Measurements from ENCODE around the gene TNFAIP8L3.
"Not testable (repeated sequence)": the region's sequence is repeated elsewhere in the genome, so short reads cannot be mapped to it uniquely, and the experiment has no call there.

TNFAIP8L3 gene

DNA sequence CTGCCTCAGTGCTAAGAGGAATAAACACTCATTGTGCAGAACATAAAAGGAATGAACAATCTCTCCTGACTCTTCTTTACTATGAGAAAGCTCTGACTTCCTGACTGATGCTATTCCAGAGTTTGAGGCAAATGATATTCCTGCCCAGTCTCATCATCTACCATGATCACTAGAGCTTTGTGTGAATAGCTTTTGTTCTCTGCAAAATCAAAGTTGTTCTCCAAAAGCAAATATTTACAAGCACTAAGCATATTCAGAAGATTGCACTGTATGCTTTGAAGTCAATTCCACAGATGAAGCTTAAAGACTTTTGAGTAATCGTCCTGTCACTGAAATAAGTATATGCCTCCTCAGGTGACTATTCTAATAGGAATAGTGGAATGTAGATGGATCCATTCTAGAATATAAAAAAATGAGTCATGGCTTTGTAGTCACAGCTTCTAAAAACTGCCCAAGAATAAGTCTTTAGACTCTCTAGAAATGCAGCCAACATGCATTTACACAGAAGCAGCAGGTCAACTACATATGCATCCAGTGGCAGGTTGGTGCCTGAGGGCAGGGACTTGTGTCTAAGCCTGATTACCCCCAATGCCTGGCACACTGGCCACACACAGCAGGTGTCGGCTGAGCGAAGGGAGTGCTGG, 34.6 kb downstream of the TNFAIP8L3 start:
- DNase-seq (ENCODE audit: low spot score) = no peak

DNA sequence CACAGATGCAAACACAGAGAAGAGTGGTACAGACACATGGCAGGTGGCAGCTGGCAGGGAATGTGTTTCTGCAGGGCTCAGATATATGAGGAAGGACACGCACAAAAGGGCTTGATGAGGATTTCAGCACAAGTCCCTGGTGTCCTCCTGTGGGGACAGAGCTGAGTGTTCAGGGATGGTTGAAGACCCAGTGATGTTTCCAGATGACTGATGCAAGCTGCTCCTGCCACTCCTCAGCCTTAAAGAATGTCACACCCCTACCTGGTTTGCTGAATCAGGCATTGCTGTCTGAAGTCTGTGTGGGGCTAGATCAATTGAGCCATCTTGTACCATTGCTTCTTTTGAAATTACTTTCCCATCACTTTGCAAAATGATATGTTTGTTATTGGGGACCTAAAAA, 40.2 kb downstream of the TNFAIP8L3 start:
- no peak for DNase-seq (ENCODE audit: low spot score)

DNA sequence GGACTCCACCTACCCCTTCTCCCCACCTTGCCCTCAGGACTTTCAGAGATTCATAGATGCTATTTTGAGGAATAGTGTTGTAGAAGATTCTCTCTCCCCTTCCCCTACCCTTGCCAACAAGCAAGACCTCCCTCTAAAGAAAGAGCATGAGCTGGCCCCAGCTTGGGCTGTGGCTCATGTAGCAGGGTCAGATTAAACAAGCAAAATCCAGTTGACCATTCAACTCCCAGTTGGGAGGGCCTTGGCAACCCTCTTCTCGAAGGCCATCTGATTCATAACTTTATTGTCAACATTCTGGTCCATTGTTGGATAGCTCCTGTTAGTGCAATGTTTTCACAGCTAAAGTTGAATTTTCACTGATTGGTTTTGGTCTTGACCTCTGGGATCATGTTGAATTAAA, 41.1 kb downstream of the TNFAIP8L3 start:
- no peak for DNase-seq (ENCODE audit: low spot score)

DNA sequence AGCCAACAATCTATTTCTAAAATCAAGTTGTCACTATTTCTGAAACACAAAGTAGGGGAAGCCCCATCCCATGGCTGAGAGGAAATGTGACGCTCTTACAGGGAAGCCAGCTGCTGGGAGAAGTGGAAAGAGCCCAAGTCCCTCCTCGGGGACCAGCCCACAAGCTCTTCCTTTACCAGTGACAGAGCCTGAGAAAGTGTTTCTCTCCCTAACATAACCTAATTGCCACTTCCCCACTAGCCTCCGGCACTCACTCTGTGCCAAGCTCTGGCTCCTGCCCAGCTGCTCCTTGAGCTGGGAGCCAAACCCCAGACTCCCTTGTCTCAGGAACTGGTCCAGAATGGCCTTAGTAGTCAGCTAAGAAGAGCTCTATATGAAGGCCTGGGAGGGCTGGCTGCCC, 42.9 kb downstream of the TNFAIP8L3 start:
- DNase-seq (ENCODE audit: low spot score) = no peak

DNA sequence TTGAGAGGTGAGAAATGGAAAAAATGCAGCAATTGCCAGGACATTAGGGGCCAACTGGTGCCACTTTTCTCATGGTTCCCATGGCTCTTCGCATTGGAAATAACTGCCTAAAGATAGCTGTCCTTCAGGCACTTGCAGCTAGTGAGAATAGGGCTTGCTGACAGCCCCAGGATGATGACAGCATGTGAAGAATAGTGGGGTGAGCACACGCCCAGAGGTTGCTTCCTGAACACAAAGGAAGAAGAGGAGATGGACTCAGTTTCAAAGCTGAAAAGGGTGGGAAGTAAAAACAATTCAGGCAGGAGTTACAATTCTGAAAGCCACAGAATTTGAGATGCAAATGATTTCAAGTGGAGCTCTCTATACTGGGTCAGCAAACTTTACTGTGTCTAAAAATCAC, 45.6 kb downstream of the TNFAIP8L3 start:
- no peak for DNase-seq (ENCODE audit: low spot score)

DNA sequence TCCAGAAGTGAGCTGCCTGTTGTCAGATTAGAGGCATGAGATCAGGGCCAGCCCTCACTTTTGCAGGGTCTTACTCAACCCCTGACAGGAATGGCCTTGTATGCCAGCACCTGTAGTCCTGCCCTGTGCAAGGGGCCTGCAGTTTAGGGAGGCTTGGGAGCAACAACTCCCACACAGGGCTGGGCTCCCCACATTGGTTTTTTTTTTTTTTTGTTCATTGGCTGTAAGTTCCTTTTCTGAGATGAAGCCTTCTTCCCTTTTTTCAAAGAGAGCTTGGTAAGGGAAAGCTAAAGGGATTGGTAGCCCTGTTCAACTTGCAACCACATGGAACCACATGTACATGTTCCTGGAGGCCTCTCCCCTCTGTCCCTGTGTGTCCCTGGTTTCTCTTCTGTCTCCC, 46.4 kb downstream of the TNFAIP8L3 start:
- no peak for DNase-seq (ENCODE audit: low spot score)

DNA sequence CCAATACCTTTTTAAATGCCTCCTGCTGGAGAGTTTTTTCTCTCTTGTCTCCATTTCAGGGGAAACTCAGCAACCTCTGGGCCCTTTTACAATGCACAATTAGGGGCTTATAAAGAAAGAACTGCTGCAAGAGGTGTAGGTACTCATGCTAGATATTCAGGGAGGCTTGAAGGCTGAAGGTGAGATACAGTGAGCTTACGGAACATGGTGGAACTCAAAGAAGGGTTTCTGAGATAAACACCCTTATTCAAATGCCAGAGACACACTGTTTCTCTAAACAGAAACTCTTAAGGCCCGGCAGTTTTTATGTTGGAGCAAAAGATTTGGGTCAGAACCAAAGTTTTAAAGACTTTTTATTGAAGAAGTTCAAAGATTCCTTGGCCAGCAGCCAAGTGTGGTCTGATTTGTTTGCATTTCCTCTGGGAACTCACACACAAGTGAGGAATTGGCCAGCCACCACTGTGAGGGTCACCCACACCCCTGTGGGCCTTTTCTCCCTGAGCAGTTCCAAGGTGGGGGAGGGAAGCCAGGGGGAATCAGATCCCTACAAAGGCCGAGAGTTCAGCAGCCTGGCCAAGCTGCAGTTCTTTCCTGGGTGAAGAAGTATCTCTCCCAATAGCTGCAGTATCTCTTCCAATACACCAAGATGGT, 47.8 kb downstream of the TNFAIP8L3 start:
- DNase-seq (ENCODE audit: low spot score) = peak; percentile 18

DNA sequence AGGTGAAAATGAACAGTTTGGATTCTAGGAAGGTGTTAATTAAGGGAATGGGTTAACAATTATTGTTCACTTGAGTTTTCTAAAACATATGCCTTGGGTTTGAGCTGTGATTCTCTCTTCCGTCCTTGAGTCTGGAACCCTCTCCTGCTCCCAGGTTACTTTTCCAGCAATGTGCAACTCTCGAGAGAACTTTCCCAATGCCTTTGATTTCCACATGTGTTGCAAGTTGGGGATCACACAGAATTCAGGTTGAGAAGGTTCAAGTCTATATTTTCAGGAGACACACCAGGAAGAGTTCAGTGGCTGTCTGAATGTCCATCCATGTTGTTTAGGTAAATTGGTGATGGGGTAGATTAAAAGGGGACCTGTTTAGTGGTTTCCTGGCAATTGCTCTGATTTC, 48.7 kb downstream of the TNFAIP8L3 start:
- no peak for DNase-seq (ENCODE audit: low spot score)

DNA sequence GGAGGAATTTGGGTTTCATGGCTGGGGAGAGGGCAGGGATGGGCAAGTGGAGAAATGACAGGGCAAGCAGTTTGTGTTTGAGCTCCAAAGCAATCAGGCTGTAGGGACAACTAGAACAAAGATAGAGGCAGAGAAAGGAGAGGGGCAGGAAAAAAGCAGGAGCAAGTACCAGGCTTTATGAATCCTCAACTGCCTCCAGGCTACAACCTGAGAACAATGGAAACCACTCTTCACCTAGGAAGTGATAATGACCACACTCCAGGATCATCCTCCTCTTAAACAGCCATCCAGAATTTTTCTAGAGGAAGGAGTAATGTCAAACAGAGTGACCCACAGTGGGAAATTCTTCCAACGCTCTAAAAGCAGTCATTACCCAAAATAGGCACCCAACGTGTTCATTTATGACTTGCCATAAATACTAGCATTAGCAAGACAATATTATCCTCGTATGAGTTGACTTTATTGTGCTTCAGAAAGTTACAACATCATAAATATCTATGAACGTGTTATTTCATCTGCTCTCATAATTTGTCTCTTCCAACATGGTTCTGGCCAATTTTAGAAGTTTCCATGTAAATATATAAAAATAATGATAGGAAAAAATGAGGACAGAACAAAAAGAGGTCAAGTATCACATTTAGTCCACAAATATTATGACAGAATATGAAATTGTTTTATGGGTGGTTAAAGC, 50.5 kb downstream of the TNFAIP8L3 start:
- DNase-seq (ENCODE audit: low spot score) = no peak

DNA sequence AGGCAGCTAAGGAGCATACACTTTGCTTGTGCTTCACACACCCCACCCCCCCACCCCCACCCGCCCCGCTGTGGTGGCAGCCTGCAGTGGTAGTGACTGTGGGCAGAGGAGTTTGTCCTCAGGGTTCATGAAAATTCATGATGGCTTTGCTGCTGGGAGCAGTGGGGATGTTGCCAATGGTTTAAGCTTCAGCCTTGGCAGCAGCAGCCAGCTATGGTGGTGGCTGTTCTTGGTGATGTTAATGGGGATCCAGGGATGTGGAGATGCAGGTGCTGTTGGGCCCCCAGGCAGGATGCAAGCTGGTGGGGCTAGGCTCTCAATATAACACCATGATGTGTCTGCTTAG, 55.8 kb downstream of the TNFAIP8L3 start:
- DNase-seq (ENCODE audit: low spot score) = no peak

DNA sequence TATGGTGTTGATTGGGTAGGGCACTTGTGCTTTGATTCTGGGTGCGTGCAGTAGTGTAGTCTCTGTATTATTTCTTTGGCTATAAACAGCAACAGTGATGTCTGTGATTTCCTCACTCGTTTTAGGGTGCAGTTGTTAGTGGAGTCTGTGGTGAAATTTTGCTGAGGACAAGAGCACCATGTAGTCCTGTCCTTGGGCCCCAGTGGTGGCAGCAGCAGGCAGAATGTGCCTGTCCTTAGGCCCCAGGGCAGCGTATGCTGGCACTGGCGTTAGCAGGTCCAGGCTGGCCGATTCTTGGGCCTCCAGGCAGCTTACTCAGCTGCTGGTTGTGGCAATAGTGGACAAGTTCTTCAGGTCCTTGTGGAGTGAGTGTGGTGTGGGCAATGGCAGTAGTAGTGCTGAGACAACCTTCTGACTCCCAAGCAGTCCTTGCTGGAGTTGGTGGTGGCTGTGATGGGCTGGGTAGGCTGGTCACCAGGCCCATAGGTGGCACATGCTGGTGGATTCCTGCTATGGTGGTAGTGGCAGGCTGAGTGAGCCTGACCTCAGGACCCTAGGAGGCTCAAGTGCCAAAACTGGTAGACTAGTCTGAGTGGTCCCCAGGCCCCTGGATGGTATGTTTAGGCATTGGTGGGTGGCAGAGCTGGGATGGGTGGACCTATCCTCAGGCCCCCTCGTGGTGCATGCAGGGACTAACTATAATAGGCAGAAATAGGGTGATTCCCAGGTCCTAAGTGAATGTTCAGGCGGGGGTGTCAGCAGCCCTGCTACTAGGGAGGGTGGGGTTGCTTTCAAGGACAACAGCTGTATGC, 56.3 kb downstream of the TNFAIP8L3 start:
- no peak for DNase-seq (ENCODE audit: low spot score)

DNA sequence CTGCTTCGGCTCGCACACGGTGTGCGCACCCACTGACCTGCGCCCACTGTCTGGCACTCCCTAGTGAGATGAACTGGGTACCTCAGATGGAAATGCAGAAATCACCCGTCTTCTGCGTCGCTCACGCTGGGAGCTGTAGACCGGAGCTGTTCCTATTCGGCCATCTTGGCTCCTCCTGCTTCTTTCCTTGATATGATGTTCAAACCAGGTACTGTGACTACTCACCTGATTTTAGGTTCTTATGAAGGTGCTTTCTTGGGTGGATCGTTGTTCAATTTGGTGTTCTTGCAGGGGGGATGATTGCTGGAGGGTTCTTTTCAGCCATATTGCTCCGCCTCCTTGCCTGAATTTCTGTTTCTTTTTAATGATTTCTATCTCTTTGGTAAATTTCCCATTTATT, 57.2 kb downstream of the TNFAIP8L3 start:
- not testable (repeated sequence) for DNase-seq (ENCODE audit: low spot score)

DNA sequence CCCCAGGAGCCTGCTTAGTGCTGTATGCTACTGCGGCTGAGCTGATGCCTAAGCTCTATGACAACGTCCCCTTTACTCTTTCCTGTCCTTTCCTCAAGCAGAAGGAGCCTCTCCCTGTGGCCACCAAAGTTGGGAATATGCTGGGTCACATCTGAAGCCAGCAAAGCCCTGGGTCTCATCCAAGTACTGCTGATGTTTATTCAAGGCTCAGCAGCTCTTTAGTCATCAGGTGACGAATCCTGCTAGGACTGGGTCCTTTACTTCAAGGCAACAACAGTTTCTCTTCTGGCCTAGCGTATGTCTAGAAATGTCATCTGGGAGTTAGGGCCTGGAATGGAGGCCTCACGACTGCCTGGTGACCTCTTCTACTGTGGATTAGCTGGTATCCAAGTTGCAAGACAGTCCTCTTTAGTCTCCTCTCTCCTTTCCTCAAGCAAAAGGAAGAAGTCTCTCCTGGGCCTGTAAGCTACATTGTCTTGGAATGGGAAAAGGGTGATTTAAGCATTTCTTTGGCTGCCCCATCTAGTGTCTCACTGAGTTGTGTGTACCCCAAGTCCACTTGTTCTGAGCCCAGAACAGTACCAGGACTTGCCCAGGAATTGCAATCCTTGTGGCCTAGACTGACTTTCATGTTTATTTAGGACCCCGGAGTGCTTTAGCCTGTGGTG, 63.9 kb downstream of the TNFAIP8L3 start:
- DNase-seq (ENCODE audit: low spot score) = no peak

DNA sequence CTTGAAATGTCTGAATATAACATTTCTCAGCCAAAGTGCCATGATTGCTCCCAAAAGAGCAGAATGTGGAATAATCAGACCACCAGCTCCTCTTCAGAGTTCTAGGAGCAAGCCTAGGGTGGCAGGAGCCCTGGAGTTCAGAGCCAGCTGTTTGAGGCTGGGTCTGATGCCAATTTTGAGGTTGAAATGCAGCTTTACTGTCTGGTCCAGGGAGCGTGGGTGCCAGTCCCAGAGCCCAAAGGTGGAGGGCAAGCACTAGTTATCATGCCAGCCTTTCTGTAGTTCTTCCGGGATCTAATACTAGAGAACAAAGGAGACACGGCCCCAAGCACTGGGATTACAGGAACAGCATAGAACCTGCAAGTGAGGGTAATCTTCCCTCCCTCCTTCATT, 69.3 kb downstream of the TNFAIP8L3 start:
- DNase-seq (ENCODE audit: low spot score) = no peak

DNA sequence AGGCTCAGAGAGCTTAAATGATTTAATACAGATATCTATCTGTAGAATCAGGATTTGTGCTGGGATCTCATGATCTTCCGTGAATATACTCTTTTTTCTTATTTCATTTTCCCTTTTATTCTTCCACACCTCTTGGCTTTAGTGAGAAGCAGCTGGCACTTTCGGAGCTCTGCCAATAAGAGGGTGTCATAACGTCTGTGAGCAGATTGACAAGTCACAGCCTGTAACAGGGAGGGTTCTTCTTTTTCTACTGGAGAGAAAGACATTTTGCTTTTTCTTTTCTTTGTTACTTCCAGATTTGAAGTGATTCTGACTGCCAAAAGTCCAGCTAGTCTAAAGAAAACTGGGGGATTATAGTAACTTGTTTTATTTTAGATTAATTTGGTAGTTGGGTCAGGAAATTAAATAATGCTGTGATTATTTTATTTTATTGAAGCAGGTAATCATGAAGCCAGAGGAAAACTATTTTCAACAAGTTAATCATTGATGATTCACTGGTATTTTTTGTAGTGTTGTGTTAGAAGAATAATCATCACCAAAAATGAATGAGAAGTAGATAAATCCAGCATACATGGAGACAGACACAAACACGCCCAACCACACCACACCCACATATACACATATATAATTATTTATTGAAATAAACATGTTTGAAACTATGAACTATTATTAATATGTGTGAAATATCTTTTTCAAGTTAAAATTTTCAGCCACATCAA, 69.8 kb downstream of the TNFAIP8L3 start:
- no peak for DNase-seq (ENCODE audit: low spot score)

DNA sequence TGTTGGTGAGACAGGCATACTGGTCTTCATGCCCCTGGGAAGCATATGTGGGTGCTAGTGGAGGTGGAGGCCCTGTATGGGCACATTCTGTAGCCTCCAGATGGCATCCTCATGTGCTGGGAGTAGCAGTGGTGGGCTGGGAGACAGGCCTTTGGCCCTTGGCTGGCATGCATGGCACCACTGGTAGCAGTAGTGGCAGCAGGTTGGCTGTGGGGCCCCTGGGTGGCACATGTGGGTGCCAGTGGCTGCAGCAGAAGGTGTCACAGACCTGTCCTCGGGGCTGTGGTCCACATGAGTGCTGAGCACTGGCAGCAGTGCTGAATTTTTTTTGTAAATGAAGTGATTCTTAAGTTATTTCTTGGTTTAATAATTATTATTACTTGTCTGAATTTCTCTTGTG, 71.2 kb downstream of the TNFAIP8L3 start:
- no peak for DNase-seq (ENCODE audit: low spot score)

DNA sequence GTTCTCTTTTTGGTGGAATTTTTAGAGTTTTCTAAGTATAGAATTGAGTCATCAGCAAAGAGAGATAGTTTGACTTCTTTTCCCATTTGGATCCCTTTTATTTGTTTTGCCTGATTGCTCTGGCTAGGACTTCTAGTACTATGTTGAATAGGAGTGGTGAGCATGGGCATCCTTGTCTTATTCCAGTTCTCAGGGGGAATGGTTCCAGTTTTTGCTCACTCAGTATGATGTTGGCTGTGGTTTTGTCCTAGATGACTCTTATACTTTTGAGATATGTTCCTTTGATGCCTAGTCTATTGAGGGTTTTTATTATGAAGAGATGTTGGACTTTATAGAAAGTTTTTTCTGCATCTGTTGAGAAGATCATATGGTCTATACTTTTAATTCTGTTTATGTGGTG, 72.5 kb downstream of the TNFAIP8L3 start:
- no peak for DNase-seq (ENCODE audit: low spot score)

DNA sequence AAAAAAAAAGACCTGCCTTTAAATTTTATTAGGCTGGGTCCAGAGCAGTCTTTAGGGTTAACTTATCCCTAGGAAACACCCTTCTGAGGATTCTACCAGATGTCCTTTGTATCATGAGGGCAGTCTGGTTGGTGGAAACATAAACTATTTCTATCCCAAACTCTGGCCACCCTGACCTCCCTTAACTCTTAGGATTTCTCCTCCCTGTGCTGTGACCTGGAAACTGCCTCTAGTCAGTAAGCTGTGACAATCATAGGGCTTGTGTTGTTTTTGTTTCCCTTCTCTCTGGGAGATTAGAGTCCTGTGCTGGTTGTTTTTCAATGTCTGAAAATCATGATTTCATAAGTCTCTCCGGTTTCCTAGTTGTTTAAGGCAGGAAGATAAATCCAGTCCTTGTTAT, 78.1 kb downstream of the TNFAIP8L3 start:
- DNase-seq (ENCODE audit: low spot score) = no peak

DNA sequence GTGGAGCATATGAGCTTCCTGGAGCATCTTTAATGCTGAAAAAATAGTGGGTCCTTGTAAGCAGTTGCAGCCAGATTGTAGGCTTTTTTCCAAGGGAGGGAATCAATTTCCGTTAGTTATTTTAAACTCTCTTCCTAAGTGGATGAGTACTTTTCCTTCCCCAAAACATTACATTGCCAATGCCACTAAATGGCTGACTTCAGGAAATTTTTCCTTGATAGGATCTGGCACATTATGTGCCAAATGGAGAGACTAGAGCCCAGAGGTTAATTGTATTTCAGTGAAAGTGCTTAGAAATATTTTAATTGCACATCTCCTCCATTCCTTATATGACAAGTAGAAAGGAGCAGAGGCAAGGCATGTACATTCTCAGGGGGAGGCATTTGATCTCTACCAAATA, 83.5 kb downstream of the TNFAIP8L3 start:
- DNase-seq (ENCODE audit: low spot score) = no peak

DNA sequence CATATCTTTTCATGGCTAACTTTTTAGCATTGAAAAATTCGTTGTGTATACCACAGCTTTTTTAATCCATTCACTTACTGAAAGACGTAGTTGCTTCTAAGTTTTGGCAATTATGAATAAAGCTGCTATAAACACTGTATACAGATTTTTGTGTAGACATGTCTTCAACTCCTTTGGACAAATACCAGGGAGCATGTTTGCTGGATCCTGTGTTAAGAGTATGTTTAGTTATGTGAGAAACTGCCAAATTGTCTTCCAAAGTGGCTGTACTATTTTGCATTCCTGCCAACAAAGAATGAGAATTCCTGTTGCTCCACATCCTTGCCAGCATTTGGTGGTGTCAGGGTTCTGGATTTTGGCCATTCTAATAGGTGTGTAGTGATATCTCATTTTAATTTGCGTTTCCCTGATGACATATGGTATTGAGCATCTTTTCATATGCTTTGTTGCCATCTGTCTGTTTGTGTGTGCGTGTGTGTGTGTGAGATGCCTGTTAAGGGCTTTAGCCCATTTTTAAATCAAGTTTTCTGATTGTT, 87.5 kb downstream of the TNFAIP8L3 start:
- DNase-seq (ENCODE audit: low spot score) = no peak

Data from HuH-7 (cell line).